Stimulated activated naive CD8-positive, alpha-beta T cell treated with anti-CD3 and anti-CD28 coated beads, Interleukin-15, Interleukin-2, amounts not matched to agents 100 ng/mL and 50 ng/mL, for 24 hours (primary cell): Measurements from ENCODE around the gene CANX.

Source experiments
- H3K27ac Mint-ChIP-seq: one replicate; pipeline ENCODE4 v1.8.0; 2021; ENCODE audit warnings: mild to moderate bottlenecking, mixed read lengths
- H3K27me3 Mint-ChIP-seq: one replicate; pipeline ENCODE4 v1.8.0; 2021; ENCODE audit warnings: mixed read lengths
- H3K36me3 Mint-ChIP-seq: one replicate; pipeline ENCODE4 v1.8.0; 2021; ENCODE audit warnings: low read depth, mixed read lengths
- H3K4me1 Mint-ChIP-seq: one replicate; pipeline ENCODE4 v1.8.0; 2021; ENCODE audit warnings: low read depth, mixed read lengths
- H3K4me3 Mint-ChIP-seq: one replicate; pipeline ENCODE4 v1.8.0; 2021; ENCODE audit warnings: mild to moderate bottlenecking, mixed read lengths
- H3K9me3 Mint-ChIP-seq: one replicate; pipeline ENCODE4 v1.8.0; 2021; ENCODE audit warnings: mixed read lengths

The CANX gene

DNA sequence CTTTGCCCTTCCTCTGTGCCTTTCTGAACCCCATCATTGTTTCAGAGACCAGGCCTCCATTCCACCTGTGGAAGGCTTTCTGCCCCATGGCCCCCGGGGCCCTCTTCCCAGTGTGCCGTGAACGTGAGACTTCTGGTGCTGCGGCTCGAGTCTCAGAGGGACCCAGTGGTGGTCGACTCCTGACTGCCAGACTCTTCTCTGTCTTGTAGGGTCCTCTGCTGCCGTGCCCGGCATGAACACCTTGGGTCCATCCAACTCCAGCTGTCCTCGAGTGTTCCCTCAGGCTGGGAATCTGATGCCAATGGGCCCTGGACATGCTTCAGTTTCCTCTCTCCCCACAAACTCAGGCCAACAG lies 74.9 kb downstream of the CANX start:
- no peaks in the 10 kb centered on the region for H3K27me3 Mint-ChIP-seq
- H3K36me3 Mint-ChIP-seq: peaks cover 48% of the 10 kb centered on the region
- H3K4me1 Mint-ChIP-seq: no peaks in the 10 kb centered on the region
- H3K4me3 Mint-ChIP-seq: no peak overlapping the region
- no peaks in the 10 kb centered on the region for H3K9me3 Mint-ChIP-seq
- no peak overlapping the region for H3K27ac Mint-ChIP-seq

DNA sequence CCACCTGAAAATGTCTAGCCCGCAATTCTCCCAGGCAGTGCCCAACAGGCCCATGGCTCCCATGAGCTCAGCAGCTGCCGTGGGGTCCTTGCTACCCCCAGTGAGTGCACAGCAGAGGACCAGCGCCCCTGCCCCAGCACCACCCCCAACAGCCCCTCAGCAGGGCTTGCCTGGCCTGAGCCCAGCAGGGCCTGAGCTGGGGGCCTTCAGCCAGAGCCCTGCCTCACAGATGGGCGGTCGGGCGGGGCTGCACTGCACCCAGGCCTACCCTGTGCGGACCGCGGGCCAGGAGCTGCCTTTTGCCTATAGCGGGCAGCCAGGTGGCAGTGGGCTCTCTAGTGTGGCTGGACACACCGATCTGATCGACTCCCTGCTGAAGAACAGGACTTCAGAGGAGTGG lies 75.7 kb downstream of the CANX start:
- H3K27ac Mint-ChIP-seq: no peak overlapping the region
- peaks cover 46% of the 10 kb centered on the region for H3K36me3 Mint-ChIP-seq
- H3K9me3 Mint-ChIP-seq: no peaks in the 10 kb centered on the region
- no peaks in the 10 kb centered on the region for H3K4me1 Mint-ChIP-seq
- no peaks in the 10 kb centered on the region for H3K27me3 Mint-ChIP-seq
- no peak overlapping the region for H3K4me3 Mint-ChIP-seq

DNA sequence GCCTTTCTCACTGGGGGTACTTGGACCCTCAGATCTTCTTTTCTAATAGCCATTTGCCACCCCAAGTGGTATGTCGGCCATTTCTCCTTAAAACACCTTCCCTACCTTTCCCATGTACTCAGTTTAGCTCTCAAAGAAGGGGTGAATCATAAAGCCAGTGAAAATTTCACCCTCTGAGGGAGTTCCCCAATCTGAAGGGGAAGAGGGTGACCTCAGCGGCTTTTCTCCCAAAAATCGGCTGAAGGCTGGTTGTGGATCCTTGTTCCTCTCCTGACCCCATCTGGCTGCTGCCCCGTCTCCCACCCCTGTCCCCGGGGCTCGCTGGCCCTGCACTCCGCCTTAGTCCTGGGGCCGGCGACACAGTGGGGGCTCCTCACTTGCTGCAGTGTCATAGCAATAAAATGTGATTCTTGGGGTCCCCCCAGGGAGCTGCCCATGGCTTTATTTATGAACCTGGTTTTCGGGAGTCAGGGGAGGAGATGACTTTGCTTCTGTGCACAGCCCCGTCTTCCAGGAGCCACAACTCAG lies 77.7 kb downstream of the CANX start:
- no peaks in the 10 kb centered on the region for H3K4me1 Mint-ChIP-seq
- H3K4me3 Mint-ChIP-seq: no peak overlapping the region
- H3K27ac Mint-ChIP-seq: no peak overlapping the region
- H3K9me3 Mint-ChIP-seq: no peaks in the 10 kb centered on the region
- peaks cover 36% of the 10 kb centered on the region for H3K36me3 Mint-ChIP-seq
- H3K27me3 Mint-ChIP-seq: no peaks in the 10 kb centered on the region

- Mint-ChIP-seq H3K27ac (peak overlapping the region; percentile 37), H3K9me3 (no peaks in the 10 kb centered on the region), H3K4me3 (no peak overlapping the region), H3K27me3 (no peaks in the 10 kb centered on the region), H3K36me3 (peaks cover 33% of the 10 kb centered on the region), H3K4me1 (no peaks in the 10 kb centered on the region)
Observed at GRCh38 chr5:179777456-179777855, 78.7 kb downstream of the CANX start.

DNA sequence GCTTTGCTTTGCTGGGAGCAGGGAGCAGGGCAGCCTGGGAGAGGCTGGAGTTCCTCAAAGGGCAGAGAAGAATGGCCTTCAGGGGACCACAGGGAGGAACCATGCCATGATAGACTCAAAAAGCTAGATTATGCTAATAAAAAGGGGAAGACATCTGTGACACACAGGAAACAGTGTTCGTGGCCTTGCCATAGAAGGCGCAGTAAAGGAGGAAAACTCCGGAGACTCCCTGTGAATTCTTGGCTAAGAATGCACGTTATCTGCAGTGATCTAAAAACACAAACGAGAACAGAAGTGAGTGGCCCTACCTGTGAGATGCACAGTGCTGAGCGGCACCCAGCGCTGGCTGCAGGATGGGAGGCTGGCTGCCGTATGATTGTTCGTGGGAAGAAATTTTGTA lies 79.1 kb downstream of the CANX start:
- H3K4me3 Mint-ChIP-seq: no peak overlapping the region

DNA sequence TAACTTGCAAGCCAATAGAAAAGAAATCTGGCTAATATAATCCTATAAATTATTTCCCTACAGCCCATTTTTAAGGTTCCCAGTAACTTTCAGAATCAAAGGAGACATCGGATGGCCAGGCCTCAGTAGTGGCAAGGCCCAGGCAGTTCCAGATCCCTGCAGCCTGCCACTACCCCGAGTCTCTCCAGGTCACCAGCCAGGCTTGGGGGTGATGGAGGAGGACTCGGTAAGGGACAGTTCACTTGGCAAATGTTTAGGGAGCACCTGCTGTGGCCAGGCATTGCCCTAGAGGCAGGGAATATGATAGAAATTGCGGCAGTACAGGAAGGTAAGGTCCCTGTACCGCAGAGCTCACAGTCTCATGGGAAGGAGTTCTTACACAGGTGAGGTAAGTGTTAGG lies 79.8 kb downstream of the CANX start:
- Mint-ChIP-seq H3K9me3 (no peaks in the 10 kb centered on the region), H3K4me3 (no peak overlapping the region), H3K27ac (no peak overlapping the region), H3K4me1 (no peaks in the 10 kb centered on the region), H3K27me3 (no peaks in the 10 kb centered on the region), H3K36me3 (peaks cover 23% of the 10 kb centered on the region)

More for the DNA sequence above, 79.1 kb downstream of the CANX start:
- Mint-ChIP-seq H3K27me3 (no peaks in the 10 kb centered on the region), H3K27ac (peak overlapping the region; percentile 37), H3K9me3 (no peaks in the 10 kb centered on the region), H3K4me1 (no peaks in the 10 kb centered on the region), H3K36me3 (peaks cover 30% of the 10 kb centered on the region)

DNA sequence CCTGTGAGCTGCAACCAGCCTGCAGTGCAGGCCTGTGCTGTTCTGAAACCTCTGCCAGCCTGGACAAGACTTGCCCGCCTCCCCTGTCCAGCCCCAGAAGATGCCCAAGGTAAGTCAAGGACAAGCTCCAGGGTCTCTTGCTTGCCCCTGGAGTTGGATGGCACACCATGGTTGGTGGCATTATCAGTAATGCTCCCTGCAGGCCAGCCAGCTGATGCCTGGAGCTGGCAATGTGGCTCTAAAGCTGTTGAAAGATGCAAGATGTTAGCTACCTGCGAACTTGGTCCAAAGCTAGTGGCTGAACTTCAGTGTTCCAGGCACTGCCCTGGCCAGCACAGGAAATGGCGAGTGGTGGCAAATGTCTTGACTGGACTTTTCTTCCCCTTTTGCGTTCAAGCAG lies 81.1 kb downstream of the CANX start:
- Mint-ChIP-seq H3K4me3 (no peak overlapping the region), H3K27ac (no peak overlapping the region), H3K27me3 (no peaks in the 10 kb centered on the region), H3K9me3 (no peaks in the 10 kb centered on the region), H3K4me1 (no peaks in the 10 kb centered on the region), H3K36me3 (peaks cover 17% of the 10 kb centered on the region)

GRCh38 chr5:179780362-179780761 lies 81.6 kb downstream of the CANX start:
- Mint-ChIP-seq H3K27ac (no peak overlapping the region), H3K9me3 (no peaks in the 10 kb centered on the region), H3K27me3 (no peaks in the 10 kb centered on the region), H3K36me3 (peaks cover 17% of the 10 kb centered on the region), H3K4me3 (no peak overlapping the region), H3K4me1 (no peaks in the 10 kb centered on the region)
